Gastrocnemius medialis (tissue), 4 donors: ENCODE measurements around the gene SLC15A2. TPM values are rescaled to one million over a fixed set of nuclear protein-coding genes. Genes with fewer than 3 reads are reported as not detected.
"Not testable (repeated sequence)": the region's sequence is repeated elsewhere in the genome, so short reads cannot be mapped to it uniquely, and the experiment has no call there.

ENCODE experiments used
- ATAC-seq, 2 donors: fragments of 150-250 bp; one replicate each; pipeline ENCODE4 v1.9.1; 2016
- DNase-seq, 2 donors: peaks; one replicate each; pipeline ENCODE4 v3.0.0-alpha.2; 2019
- H3K27ac ChIP-seq, 4 donors: fragments of 200-600 bp; sonication (generic); 1 replicate in 1 of 4; 2 replicates in 3 of 4; pipeline ENCODE4 v1.5.1; 2016 to 2018; ENCODE audit warnings: mild to moderate bottlenecking in 2 of 4, moderate library complexity in 1 of 4
- H3K27me3 ChIP-seq, 3 donors: fragments of 200-600 bp; sonication (generic) in 2 of 3; 1 replicate in 1 of 3; 2 replicates in 2 of 3; pipeline versions ENCODE4 v1.5.1 to v1.6.0; 2016 to 2019; ENCODE audit warnings: mild to moderate bottlenecking in 1 of 3, moderate library complexity in 1 of 3
- H3K36me3 ChIP-seq, 2 donors: fragments of 200-600 bp; sonication (generic) in 1 of 2; one replicate each; pipeline ENCODE4 v1.5.1; 2017 to 2018
- H3K4me1 ChIP-seq, 2 donors: fragments of 200-600 bp; sonication (generic) in 1 of 2; one replicate each; pipeline ENCODE4 v1.5.1; 2016 to 2017; ENCODE audit warnings: mild to moderate bottlenecking in 2 of 2
- H3K4me3 ChIP-seq, 4 donors: fragments of 200-600 bp; sonication (generic) in 3 of 4; 1 replicate in 1 of 4; 2 replicates in 3 of 4; pipeline ENCODE4 v1.5.1; 2016 to 2019; ENCODE audit warnings: mild to moderate bottlenecking in 2 of 4
- H3K9me3 ChIP-seq, 3 donors: fragments of 200-600 bp; sonication (generic) in 2 of 3; 1 replicate in 1 of 3; 2 replicates in 2 of 3; pipeline ENCODE4 v1.5.1; 2016 to 2019
- POLR2A ChIP-seq, 2 donors: fragments of 450-650 bp; IDR thresholded peaks; one replicate each; pipeline ENCODE4 v1.6.1; 2017; ENCODE audit warnings: antibody characterized with exemption in 2 of 2, mild to moderate bottlenecking in 2 of 2, moderate library complexity in 2 of 2
- in situ Hi-C, 4 donors: fragments of 200-750 bp; cut with MboI; loops; one replicate each; pipeline versions ENCODE4 v1.15.0 to v1.8.0; 2017; ENCODE audit warnings: low sequenced_read_pairs in 4 of 4
- intact Hi-C: fragments of 100-400 bp; cut with DNase I; formaldehyde crosslinking; loops from one replicate; pipeline ENCODE4 v1.15.1; 2023; ENCODE audit warnings: low total_unique reads
- total RNA-seq, 4 donors: library from RNA; depleted of rRNA; stranded (reverse); fragments of >200 nt; gene quantifications; one replicate each; pipeline versions ENCODE4 v1.1.0 to v1.2.3, GENCODE V29; 2016
- TF ChIP-seq, protein P1 (sequence below), 5 experiments: fragments of 450-650 bp in 3 of 5; fragments of 200-600 bp in 2 of 5; sonication (generic) in 2 of 5; IDR thresholded peaks in 4 of 5; conservative IDR thresholded peaks in 1 of 5; 1 replicate in 4 of 5; 2 replicates in 1 of 5; pipeline ENCODE4 v1.5.1; 2016 to 2019; ENCODE audit warnings: antibody characterized with exemption in 5 of 5, mild to moderate bottlenecking in 3 of 5, moderate library complexity in 3 of 5

The SLC15A2 gene
- total RNA-seq, 4 donors from 2014 or later = 0.07 to 0.82 (median 0.41) TPM

DNA sequence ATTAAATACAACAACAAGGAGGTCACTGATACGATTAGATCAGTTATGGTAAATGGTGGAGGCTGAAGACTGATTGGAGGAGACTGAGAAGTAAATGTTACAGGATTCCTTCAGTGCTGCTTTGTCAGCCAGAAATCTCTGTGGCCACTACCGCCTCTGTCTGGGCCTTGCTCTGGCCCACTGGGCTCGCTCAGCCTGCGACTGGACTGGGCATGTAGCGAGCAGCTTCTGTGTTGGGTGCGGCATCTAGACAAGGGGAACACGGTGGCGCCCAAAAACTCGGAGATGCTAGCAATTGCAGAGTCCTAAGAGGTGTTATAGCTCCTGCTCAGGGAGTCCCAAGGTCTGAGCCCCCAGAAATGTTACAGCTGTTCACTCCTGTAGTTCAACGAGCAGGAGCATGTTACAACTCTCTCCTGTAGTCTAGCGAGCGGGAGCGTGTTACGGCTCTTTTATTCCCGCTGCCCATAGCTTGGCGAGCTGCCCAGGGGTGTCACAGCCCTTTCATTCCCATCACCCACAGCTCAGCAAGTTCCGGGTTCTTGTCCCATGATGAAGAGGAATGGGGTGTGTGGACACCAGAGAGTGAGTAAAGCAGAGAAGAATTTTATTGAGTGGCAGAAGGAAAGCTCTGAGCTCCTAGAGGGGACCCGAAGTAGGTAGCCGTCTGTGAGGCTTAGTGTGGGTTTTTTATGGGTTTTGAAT lies 24.7 kb downstream of the SLC15A2 start:
- no peak for TF ChIP-seq POLR2A (IDR thresholded peaks at IDR 0.05)
- TF ChIP-seq, protein P1, sequence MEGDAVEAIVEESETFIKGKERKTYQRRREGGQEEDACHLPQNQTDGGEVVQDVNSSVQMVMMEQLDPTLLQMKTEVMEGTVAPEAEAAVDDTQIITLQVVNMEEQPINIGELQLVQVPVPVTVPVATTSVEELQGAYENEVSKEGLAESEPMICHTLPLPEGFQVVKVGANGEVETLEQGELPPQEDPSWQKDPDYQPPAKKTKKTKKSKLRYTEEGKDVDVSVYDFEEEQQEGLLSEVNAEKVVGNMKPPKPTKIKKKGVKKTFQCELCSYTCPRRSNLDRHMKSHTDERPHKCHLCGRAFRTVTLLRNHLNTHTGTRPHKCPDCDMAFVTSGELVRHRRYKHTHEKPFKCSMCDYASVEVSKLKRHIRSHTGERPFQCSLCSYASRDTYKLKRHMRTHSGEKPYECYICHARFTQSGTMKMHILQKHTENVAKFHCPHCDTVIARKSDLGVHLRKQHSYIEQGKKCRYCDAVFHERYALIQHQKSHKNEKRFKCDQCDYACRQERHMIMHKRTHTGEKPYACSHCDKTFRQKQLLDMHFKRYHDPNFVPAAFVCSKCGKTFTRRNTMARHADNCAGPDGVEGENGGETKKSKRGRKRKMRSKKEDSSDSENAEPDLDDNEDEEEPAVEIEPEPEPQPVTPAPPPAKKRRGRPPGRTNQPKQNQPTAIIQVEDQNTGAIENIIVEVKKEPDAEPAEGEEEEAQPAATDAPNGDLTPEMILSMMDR (IDR thresholded peaks at IDR 0.05 in 4 of 5, conservative IDR thresholded peaks at IDR 0.05 in 1 of 5) = no peak
- in situ Hi-C loops (no loop called here), intact Hi-C loops (no loop called here)
- Histone ChIP-seq H3K27ac (no peak overlapping the region), H3K36me3 (no peaks in the 10 kb centered on the region), H3K4me3 (no peak overlapping the region), H3K9me3 (no peaks in the 10 kb centered on the region), H3K4me1 (no peaks in the 10 kb centered on the region), H3K27me3 (no peaks in the 10 kb centered on the region)
- no peak for DNase-seq
- ATAC-seq = no peak

DNA sequence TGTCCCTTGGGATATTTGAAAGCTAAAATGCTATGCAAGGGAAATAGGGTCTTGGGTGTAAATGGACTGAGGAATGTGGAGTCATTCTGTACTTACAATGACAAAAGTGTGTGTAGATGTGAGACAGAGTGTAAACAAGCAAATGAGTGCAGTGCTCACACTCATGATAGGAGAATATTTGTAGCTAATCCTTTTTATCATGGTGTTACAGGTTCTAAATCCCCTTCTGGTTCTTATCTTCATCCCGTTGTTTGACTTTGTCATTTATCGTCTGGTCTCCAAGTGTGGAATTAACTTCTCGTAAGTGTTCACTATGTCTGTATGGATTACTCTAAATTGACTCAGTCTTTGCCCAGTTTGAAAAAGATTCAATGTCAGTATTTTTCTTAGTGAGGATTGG lies 30.5 kb downstream of the SLC15A2 start:
- Histone ChIP-seq H3K36me3 (peaks cover 0 to 5% of the 10 kb centered on the region in 2 donors), H3K4me3 (no peak overlapping the region), H3K27me3 (no peaks in the 10 kb centered on the region), H3K9me3 (no peaks in the 10 kb centered on the region), H3K4me1 (no peaks in the 10 kb centered on the region), H3K27ac (no peak overlapping the region)
- no peak for DNase-seq
- in situ Hi-C loops = no loop called here
- no peak for ATAC-seq
- intact Hi-C loops = no loop called here
- TF ChIP-seq, protein P1 (IDR thresholded peaks at IDR 0.05 in 4 of 5, conservative IDR thresholded peaks at IDR 0.05 in 1 of 5) = no peak
- no peak for TF ChIP-seq POLR2A (IDR thresholded peaks at IDR 0.05)

DNA sequence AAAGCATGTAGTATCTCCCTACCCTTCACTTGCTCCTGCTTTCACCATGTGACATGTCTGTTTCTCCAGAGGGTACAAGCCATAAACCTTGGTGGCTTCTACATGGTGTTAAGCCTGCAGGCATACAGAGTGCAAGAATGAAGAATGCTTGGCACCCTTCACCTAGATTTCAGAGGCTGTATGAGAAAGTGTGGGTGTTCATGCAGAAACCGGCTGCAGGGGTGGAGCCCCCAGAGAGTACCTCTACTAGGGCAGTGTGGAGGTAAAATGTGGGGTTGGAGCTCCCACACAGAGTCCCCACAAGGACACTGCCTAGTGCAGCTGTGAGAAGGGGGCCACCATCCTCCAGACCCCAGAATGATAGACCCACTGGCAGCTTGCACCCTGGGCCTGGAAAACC lies 32.2 kb downstream of the SLC15A2 start:
- TF ChIP-seq, protein P1 (IDR thresholded peaks at IDR 0.05 in 4 of 5, conservative IDR thresholded peaks at IDR 0.05 in 1 of 5) = no peak
- TF ChIP-seq POLR2A (IDR thresholded peaks at IDR 0.05) = no peak
- no peak for ATAC-seq
- Histone ChIP-seq H3K4me3 (no peak overlapping the region), H3K27me3 (no peaks in the 10 kb centered on the region), H3K27ac (no peak overlapping the region), H3K36me3 (peaks cover 0 to 5% of the 10 kb centered on the region in 2 donors), H3K9me3 (no peaks in the 10 kb centered on the region), H3K4me1 (no peaks in the 10 kb centered on the region)
- intact Hi-C loops = no loop called here
- in situ Hi-C loops = no loop called here
- DNase-seq = no peak

DNA sequence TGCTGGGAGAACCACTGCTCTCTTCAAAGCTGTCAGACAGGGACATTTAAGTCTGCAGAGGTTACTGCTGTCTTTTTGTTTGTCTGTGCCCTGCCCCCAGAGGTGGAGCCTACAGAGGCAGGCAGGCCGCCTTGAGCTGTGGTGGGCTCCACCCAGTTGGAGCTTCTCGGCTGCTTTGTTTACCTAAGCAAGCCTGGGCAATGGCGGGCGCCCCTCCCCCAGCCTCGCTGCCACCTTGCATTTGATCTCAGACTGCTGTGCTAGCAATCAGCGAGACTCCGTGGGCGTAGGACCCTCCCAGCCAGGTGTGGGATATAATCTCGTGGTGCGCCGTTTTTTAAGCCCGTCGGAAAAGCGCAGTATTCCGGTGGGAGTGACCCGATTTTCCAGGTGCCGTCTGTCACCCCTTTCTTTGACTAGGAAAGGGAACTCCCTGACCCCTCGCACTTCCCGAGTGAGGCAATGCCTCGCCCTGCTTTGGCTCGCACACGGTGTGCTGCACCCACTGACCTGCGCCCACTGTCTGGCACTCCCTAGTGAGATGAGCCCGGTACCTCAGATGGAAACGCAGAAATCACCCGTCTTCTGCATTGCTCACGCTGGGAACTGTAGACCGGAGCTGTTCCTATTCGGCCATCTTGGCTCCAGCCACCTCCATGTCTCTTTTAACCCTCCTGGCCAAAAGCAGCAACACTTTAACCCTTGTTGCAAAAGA lies 44.1 kb downstream of the SLC15A2 start:
- intact Hi-C loops, H3K27ac ChIP-seq, H3K4me3 ChIP-seq, H3K4me1 ChIP-seq, in situ Hi-C loops, ATAC-seq, DNase-seq, H3K36me3 ChIP-seq, H3K9me3 ChIP-seq, H3K27me3 ChIP-seq: not testable (repeated sequence)

DNA sequence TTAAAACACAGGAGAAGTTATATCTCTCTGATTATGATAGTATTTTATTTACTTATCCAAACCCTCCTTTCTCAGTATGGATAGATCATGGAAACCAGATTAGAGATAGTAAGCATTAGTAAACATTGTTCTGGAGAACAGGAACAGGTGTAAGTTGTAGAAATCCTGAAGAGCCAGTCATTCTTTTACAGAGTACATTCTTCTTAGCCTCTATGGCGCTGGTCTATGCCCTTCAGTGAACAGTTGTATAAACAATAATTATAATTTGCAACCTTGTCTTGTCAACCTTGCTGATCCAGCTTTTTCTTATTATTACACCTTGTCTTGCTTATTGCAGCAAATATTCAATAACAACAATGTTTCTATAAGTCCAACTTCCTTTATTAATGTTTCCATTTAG lies 47.4 kb downstream of the SLC15A2 start:
- Histone ChIP-seq H3K27me3 (no peaks in the 10 kb centered on the region), H3K36me3 (no peaks in the 10 kb centered on the region), H3K4me1 (no peaks in the 10 kb centered on the region), H3K4me3 (no peak overlapping the region), H3K27ac (no peak overlapping the region), H3K9me3 (no peaks in the 10 kb centered on the region)
- TF ChIP-seq, protein P1 (IDR thresholded peaks at IDR 0.05 in 4 of 5, conservative IDR thresholded peaks at IDR 0.05 in 1 of 5) = no peak
- TF ChIP-seq POLR2A (IDR thresholded peaks at IDR 0.05) = no peak
- intact Hi-C loops = no loop called here
- ATAC-seq (no peak), DNase-seq (no peak)
- in situ Hi-C loops = no loop called here
